Mammary epithelial cell (primary cell): ENCODE measurements around the gene ELMOD3.

Source experiments
- EZH2 ChIP-seq: IDR thresholded peaks from 2 replicates; pipeline ENCODE4 v1.6.1; 2012; ENCODE audit warnings: low read length, inconsistent platforms, borderline replicate concordance
- TF ChIP-seq, protein P1 (sequence below), 2 donors: IDR thresholded peaks in 1 of 2; conservative IDR thresholded peaks in 1 of 2; 2 replicates each; pipeline ENCODE4 v1.5.1; 2011 to 2012; ENCODE audit warnings: inconsistent platforms in 2 of 2, low read length in 2 of 2, mild to moderate bottlenecking in 2 of 2, control low read depth in 1 of 2, low read depth in 1 of 2; ENCODE audit not compliant: insufficient read depth in 1 of 2; ENCODE audit errors: extremely low read depth in 1 of 2

GRCh38 chr2:85435220-85435958 is 80.8 kb downstream of the ELMOD3 start:
- TF ChIP-seq, protein P1, sequence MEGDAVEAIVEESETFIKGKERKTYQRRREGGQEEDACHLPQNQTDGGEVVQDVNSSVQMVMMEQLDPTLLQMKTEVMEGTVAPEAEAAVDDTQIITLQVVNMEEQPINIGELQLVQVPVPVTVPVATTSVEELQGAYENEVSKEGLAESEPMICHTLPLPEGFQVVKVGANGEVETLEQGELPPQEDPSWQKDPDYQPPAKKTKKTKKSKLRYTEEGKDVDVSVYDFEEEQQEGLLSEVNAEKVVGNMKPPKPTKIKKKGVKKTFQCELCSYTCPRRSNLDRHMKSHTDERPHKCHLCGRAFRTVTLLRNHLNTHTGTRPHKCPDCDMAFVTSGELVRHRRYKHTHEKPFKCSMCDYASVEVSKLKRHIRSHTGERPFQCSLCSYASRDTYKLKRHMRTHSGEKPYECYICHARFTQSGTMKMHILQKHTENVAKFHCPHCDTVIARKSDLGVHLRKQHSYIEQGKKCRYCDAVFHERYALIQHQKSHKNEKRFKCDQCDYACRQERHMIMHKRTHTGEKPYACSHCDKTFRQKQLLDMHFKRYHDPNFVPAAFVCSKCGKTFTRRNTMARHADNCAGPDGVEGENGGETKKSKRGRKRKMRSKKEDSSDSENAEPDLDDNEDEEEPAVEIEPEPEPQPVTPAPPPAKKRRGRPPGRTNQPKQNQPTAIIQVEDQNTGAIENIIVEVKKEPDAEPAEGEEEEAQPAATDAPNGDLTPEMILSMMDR (conservative IDR thresholded peaks at IDR 0.05 in 1 of 2, IDR thresholded peaks at IDR 0.05 in 1 of 2; ENCODE audit: extremely low read depth in 1 of 2, insufficient read depth in 1 of 2, low read depth in 1 of 2, low read length in 2 of 2) = no peak
- TF ChIP-seq EZH2 = no peak
